ENCODE data around the gene CCDC71.

- TF ChIP-seq CTCF (IDR thresholded peaks at IDR 0.05 in 8 of 11, conservative IDR thresholded peaks at IDR 0.05 in 3 of 11), result no peak
- no peak for TF ChIP-seq POLR2A (IDR thresholded peaks at IDR 0.05)
- no peak for TF ChIP-seq POLR2AphosphoS5 (IDR thresholded peaks at IDR 0.05)
These were observed 5.8 kb upstream of the CCDC71 start for GRCh38 chr3:49171775-49172500.
